ENCODE measurements around the gene TTLL11.

TTLL11 gene

GRCh38 chr9:121889990-121890563 lies 203.0 kb downstream of the TTLL11 start:
- DNase-seq (ENCODE audit: insufficient read length, low spot score) (no peak), FAIRE-seq (no peak)

- DNase-seq (ENCODE audit: insufficient read length, low spot score) (no peak), FAIRE-seq (no peak)
Observed at GRCh38 chr9:121888438-121888775, 204.7 kb downstream of the TTLL11 start.

- no peak for FAIRE-seq
- DNase-seq (ENCODE audit: insufficient read length, low spot score): no peak
Observed at GRCh38 chr9:121887553-121888437, 205.3 kb downstream of the TTLL11 start.

- FAIRE-seq: no peak
- DNase-seq (ENCODE audit: insufficient read length, low spot score): no peak
Observed at GRCh38 chr9:121886759-121887485, 206.2 kb downstream of the TTLL11 start.

GRCh38 chr9:121885345-121885901 lies 207.7 kb downstream of the TTLL11 start:
- no peak for DNase-seq (ENCODE audit: insufficient read length, low spot score)
- FAIRE-seq: no peak

- DNase-seq (ENCODE audit: insufficient read length, low spot score) (no peak), FAIRE-seq (no peak)
Observed at GRCh38 chr9:121884057-121884541, 209.0 kb downstream of the TTLL11 start.

- no peak for FAIRE-seq
- DNase-seq (ENCODE audit: insufficient read length, low spot score): no peak
Observed at GRCh38 chr9:121883281-121884056, 209.6 kb downstream of the TTLL11 start.

- no peak for FAIRE-seq
Observed at GRCh38 chr9:121881920-121882500, 211.1 kb downstream of the TTLL11 start.

GRCh38 chr9:121880343-121880898 lies 212.7 kb downstream of the TTLL11 start:
- FAIRE-seq: no peak
- no peak for DNase-seq (ENCODE audit: insufficient read length, low spot score)

More at GRCh38 chr9:121881920-121882500, 211.1 kb downstream of the TTLL11 start:
- DNase-seq (ENCODE audit: insufficient read length, low spot score): no peak

GRCh38 chr9:121878271-121878822 lies 214.8 kb downstream of the TTLL11 start:
- DNase-seq (ENCODE audit: insufficient read length, low spot score) (no peak), FAIRE-seq (no peak)

- DNase-seq (ENCODE audit: insufficient read length, low spot score) (no peak), FAIRE-seq (no peak)
Observed at GRCh38 chr9:121876658-121877271, 216.3 kb downstream of the TTLL11 start.

- DNase-seq (ENCODE audit: insufficient read length, low spot score) (no peak), FAIRE-seq (no peak)
Observed at GRCh38 chr9:121876255-121876654, 216.9 kb downstream of the TTLL11 start.

- DNase-seq (ENCODE audit: insufficient read length, low spot score): no peak
- no peak for FAIRE-seq
Observed at GRCh38 chr9:121874524-121874923, 218.6 kb downstream of the TTLL11 start.

- DNase-seq (ENCODE audit: insufficient read length, low spot score) (no peak), FAIRE-seq (no peak)
Observed at GRCh38 chr9:121871431-121872025, 221.6 kb downstream of the TTLL11 start.

- no peak for FAIRE-seq
Observed at GRCh38 chr9:121870271-121870670, 222.8 kb downstream of the TTLL11 start.

GRCh38 chr9:121868626-121869025 lies 224.5 kb downstream of the TTLL11 start:
- no peak for DNase-seq (ENCODE audit: insufficient read length, low spot score)
- FAIRE-seq: no peak

More at GRCh38 chr9:121870271-121870670, 222.8 kb downstream of the TTLL11 start:
- DNase-seq (ENCODE audit: insufficient read length, low spot score): no peak

GRCh38 chr9:121866927-121867326 lies 226.2 kb downstream of the TTLL11 start:
- DNase-seq (ENCODE audit: insufficient read length, low spot score): no peak
- no peak for FAIRE-seq

GRCh38 chr9:121865884-121866283 lies 227.2 kb downstream of the TTLL11 start:
- DNase-seq (ENCODE audit: insufficient read length, low spot score) (no peak), FAIRE-seq (no peak)

Measured in GM19239 (cell line).